ENCODE measurements around the gene NSUN3. TPM values are rescaled to one million over a fixed set of nuclear protein-coding genes. Genes with fewer than 3 reads are reported as not detected.

NSUN3 gene
- total and polyA plus RNA-seq, 2 donors (not counting 1 experiment from before 2014, with no cell fraction given), result 6.5 to 25.7 TPM

GRCh38 chr3:94081884-94082283 is 19.0 kb downstream of the NSUN3 start:
- no peak overlapping the region for H3K27ac Mint-ChIP-seq
- H3K4me1 Mint-ChIP-seq, result peaks cover 43% of the 10 kb centered on the region
- H3K9me3 Mint-ChIP-seq (ENCODE audit: insufficient read depth), result no peaks in the 10 kb centered on the region
- Histone ChIP-seq H3K4me2 (replicated peaks; ENCODE audit: low read depth, low read length, poor library complexity, severe bottlenecking) (no peak overlapping the region), H3K36me3 (replicated peaks in 1 of 2; ENCODE audit: control extremely low read depth in 1 of 2, control insufficient read depth in 1 of 2, extremely low read depth in 1 of 2, insufficient read depth in 2 of 2, low read length in 1 of 2) (peaks cover 7 to 16% of the 10 kb centered on the region in 2 experiments), H4K20me1 (ENCODE audit: control insufficient read depth, insufficient read depth, low read length, poor library complexity, severe bottlenecking) (no peaks in the 10 kb centered on the region), H3K4me3 (ENCODE audit: control extremely low read depth in 1 of 5, extremely low read depth in 1 of 5, insufficient read depth in 1 of 5, low read depth in 2 of 5, low read length in 4 of 5) (no peak overlapping the region), H2AFZ (ENCODE audit: insufficient read depth, low read depth, low read length, poor library complexity, severe bottlenecking) (no peak overlapping the region), H3K79me2 (ENCODE audit: control insufficient read depth, insufficient read depth, low read length) (peaks cover 20% of the 10 kb centered on the region), H3K27ac (ENCODE audit: low read length in 2 of 2) (no peak overlapping the region), H3K27me3 (replicated peaks in 1 of 4; ENCODE audit: control extremely low read depth in 1 of 4, control insufficient read depth in 3 of 4, insufficient read depth in 4 of 4, low read length in 3 of 4) (no peaks in the 10 kb centered on the region), H3K9ac (ENCODE audit: low read length) (no peak overlapping the region), H3K4me1 (ENCODE audit: control insufficient read depth in 2 of 2, insufficient read depth in 2 of 2, low read length in 2 of 2) (peaks cover 7 to 12% of the 10 kb centered on the region in 2 donors), H3K9me3 (ENCODE audit: control extremely low read depth in 1 of 3, control insufficient read depth in 2 of 3, insufficient read depth in 1 of 3, low read length in 2 of 3) (no peaks in the 10 kb centered on the region)
- POLR2A ChIA-PET, result no interaction called here
- ATAC-seq (ENCODE audit: low read depth), result no peak
- CTCF ChIA-PET, result interaction anchor here (0.8 to 1.7 kb wide), 2 partner anchors 12 to 77 kb away, joined by 3 to 6 read pairs; no protein-coding TSS in a partner anchor
- no peaks in the 10 kb centered on the region for H3K27me3 Mint-ChIP-seq
- DNase-seq, result no peak
- intact Hi-C loops (cut with micrococcal nuclease), result no loop called here
- TF ChIP-seq EZH2 (IDR thresholded peaks at IDR 0.05; ENCODE audit: borderline replicate concordance, insufficient read depth, low read depth, low read length, poor library complexity, severe bottlenecking), result no peak
- TF ChIP-seq CTCF (IDR thresholded peaks at IDR 0.05), result no peak
- no peak overlapping the region for H3K4me3 Mint-ChIP-seq
- WGBS (ENCODE audit: insufficient coverage), result 96% methylated on average over 3 of the region's 5 CpGs

DNA sequence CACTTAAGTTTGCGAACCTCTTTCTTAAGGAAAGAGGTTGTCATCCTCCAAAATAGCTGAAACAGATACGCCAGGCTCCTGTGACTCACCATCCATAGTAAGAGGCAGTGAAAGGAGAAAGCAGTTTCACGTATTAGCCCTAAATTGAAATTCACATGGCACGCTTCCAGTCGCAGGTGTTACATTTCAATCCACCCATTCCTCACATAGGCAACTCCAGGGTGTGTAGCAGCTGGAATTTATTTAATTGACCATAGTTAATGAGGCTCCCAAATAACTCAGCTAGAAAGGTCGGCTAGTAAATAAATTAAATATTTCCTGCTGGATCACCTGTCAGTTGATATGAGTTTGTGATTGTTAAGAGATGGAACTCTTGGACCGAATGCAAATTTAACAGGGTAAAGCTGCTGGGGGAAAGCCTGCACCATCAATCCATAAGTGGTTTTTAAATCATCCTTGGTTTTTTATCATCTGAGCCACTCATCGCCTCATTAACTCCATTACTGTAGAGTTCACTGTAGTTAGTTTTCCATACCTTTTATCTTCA is 19.6 kb downstream of the NSUN3 start:
- intact Hi-C loops (cut with micrococcal nuclease), result no loop called here
- no peaks in the 10 kb centered on the region for H3K9me3 Mint-ChIP-seq (ENCODE audit: insufficient read depth)
- Histone ChIP-seq H4K20me1 (ENCODE audit: control insufficient read depth, insufficient read depth, low read length, poor library complexity, severe bottlenecking) (no peaks in the 10 kb centered on the region), H3K9ac (ENCODE audit: low read length) (no peak overlapping the region), H3K27ac (ENCODE audit: low read length in 2 of 2) (no peak overlapping the region), H3K27me3 (replicated peaks in 1 of 4; ENCODE audit: control extremely low read depth in 1 of 4, control insufficient read depth in 3 of 4, insufficient read depth in 4 of 4, low read length in 3 of 4) (no peaks in the 10 kb centered on the region), H2AFZ (ENCODE audit: insufficient read depth, low read depth, low read length, poor library complexity, severe bottlenecking) (no peak overlapping the region), H3K79me2 (ENCODE audit: control insufficient read depth, insufficient read depth, low read length) (peaks cover 14% of the 10 kb centered on the region), H3K36me3 (replicated peaks in 1 of 2; ENCODE audit: control extremely low read depth in 1 of 2, control insufficient read depth in 1 of 2, extremely low read depth in 1 of 2, insufficient read depth in 2 of 2, low read length in 1 of 2) (peaks cover 4 to 13% of the 10 kb centered on the region in 2 experiments), H3K4me3 (ENCODE audit: control extremely low read depth in 1 of 5, extremely low read depth in 1 of 5, insufficient read depth in 1 of 5, low read depth in 2 of 5, low read length in 4 of 5) (no peak overlapping the region), H3K9me3 (ENCODE audit: control extremely low read depth in 1 of 3, control insufficient read depth in 2 of 3, insufficient read depth in 1 of 3, low read length in 2 of 3) (no peaks in the 10 kb centered on the region), H3K4me1 (ENCODE audit: control insufficient read depth in 2 of 2, insufficient read depth in 2 of 2, low read length in 2 of 2) (peaks cover 7 to 12% of the 10 kb centered on the region in 2 donors), H3K4me2 (replicated peaks; ENCODE audit: low read depth, low read length, poor library complexity, severe bottlenecking) (no peak overlapping the region)
- ChIA-PET CTCF (interaction anchor here (0.8 to 1.7 kb wide), 2 partner anchors 13 to 78 kb away, joined by 3 to 6 read pairs; no protein-coding TSS in a partner anchor), POLR2A (no interaction called here)
- H3K4me1 Mint-ChIP-seq, result peaks cover 42% of the 10 kb centered on the region
- ATAC-seq (ENCODE audit: low read depth), result no peak
- no peak overlapping the region for H3K27ac Mint-ChIP-seq
- no peaks in the 10 kb centered on the region for H3K27me3 Mint-ChIP-seq
- DNase-seq, result no peak
- no CpG with 5 or more reads among the region's 8 CpGs for WGBS (ENCODE audit: insufficient coverage)
- no peak overlapping the region for H3K4me3 Mint-ChIP-seq
- TF ChIP-seq EZH2 (IDR thresholded peaks at IDR 0.05; ENCODE audit: borderline replicate concordance, insufficient read depth, low read depth, low read length, poor library complexity, severe bottlenecking) (no peak), CTCF (IDR thresholded peaks at IDR 0.05) (no peak)
